A172 (cell line): ENCODE results near the gene KISS1. TPM values are rescaled to one million over a fixed set of nuclear protein-coding genes. Genes with fewer than 3 reads are reported as not detected.
A peak's percentile ranks its signal among the peaks of the same experiment; 100 is the strongest.

Experiments used
- DNase-seq: peaks from one replicate; pipeline ENCODE4 v3.0.0-alpha.2; 2015; ENCODE audit warnings: low spot score
- total RNA-seq: library from RNA; depleted of rRNA; stranded (reverse); fragments of >200 nt; shearing (Covaris generic); gene quantifications from 2 replicates; pipeline ENCODE4 v1.2.3, GENCODE V29; 2014

KISS1 gene
- total RNA-seq, 1 experiment from 2014 or later = 6.2 TPM

- DNase-seq = no peak
These were observed 4.2 kb downstream of the KISS1 start for GRCh38 chr1:204192046-204192445.

- DNase-seq = no peak
These were observed 4.8 kb downstream of the KISS1 start for GRCh38 chr1:204191456-204191855.

GRCh38 chr1:204190212-204191211 lies 5.8 kb downstream of the KISS1 start:
- DNase-seq = no peak

GRCh38 chr1:204188959-204189639 lies 7.2 kb downstream of the KISS1 start:
- no peak for DNase-seq

GRCh38 chr1:204186597-204186996 lies 9.7 kb downstream of the KISS1 start:
- no peak for DNase-seq

- no peak for DNase-seq
These were observed 15.2 kb downstream of the KISS1 start for GRCh38 chr1:204181116-204181515.

GRCh38 chr1:204180133-204180532 lies 16.2 kb downstream of the KISS1 start:
- DNase-seq = no peak

GRCh38 chr1:204178487-204179281 lies 17.6 kb downstream of the KISS1 start:
- no peak for DNase-seq

- peak; percentile 34 for DNase-seq
These were observed 19.2 kb downstream of the KISS1 start for GRCh38 chr1:204177133-204177532.

- no peak for DNase-seq
These were observed 20.2 kb downstream of the KISS1 start for GRCh38 chr1:204176049-204176448.

- DNase-seq = no peak
These were observed 21.3 kb downstream of the KISS1 start for GRCh38 chr1:204174958-204175357.

- DNase-seq = no peak
These were observed 23.8 kb downstream of the KISS1 start for GRCh38 chr1:204172404-204173029.

- DNase-seq = peak; percentile 89
These were observed 24.5 kb downstream of the KISS1 start for GRCh38 chr1:204171751-204172178.

GRCh38 chr1:204170494-204171155 lies 25.7 kb downstream of the KISS1 start:
- DNase-seq = no peak

- DNase-seq = no peak
These were observed 26.4 kb downstream of the KISS1 start for GRCh38 chr1:204169858-204170257.

GRCh38 chr1:204167730-204168129 lies 28.6 kb downstream of the KISS1 start:
- DNase-seq = no peak

GRCh38 chr1:204166219-204166618 lies 30.1 kb downstream of the KISS1 start, which contains the start of gene REN:
Gene REN, minus strand, starts transcription at chr1:204166337. Its CDS starts 44 bp downstream, at chr1:204166293.
- DNase-seq = no peak

- DNase-seq = peak; percentile 85
These were observed 33.7 kb downstream of the KISS1 start for GRCh38 chr1:204162494-204163074.

- no peak for DNase-seq
These were observed 34.4 kb downstream of the KISS1 start for GRCh38 chr1:204161609-204162493.
